ENCODE measurements around the gene MXRA7.
"Not testable (repeated sequence)": the region's sequence is repeated elsewhere in the genome, so short reads cannot be mapped to it uniquely, and the experiment has no call there.

Gene MXRA7

DNA sequence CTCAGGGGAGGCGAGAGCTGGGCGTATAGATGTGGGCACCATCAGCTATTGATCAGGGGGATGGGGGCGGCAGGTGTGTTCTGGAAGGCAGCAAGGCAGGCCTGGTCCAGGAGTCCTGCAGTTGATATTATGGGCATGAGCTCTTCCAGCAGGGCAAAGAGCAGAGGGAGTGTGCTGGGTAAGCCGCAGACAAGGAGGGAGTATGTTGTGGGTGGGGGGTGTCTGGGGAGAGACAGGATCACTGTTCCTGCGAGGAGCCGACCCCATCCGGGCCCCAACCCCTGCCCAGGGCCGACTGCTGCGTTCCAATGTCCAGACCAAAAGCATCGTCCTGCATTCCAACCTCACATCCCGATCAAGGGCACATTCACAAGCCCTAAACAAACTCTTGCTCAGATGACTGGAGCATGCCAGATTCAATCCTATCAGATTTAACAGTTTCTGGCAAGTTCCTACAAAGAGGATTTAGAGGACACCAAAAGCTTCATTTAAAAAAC, 9.2 kb downstream of the MXRA7 start:
- TF ChIP-seq, protein P1, sequence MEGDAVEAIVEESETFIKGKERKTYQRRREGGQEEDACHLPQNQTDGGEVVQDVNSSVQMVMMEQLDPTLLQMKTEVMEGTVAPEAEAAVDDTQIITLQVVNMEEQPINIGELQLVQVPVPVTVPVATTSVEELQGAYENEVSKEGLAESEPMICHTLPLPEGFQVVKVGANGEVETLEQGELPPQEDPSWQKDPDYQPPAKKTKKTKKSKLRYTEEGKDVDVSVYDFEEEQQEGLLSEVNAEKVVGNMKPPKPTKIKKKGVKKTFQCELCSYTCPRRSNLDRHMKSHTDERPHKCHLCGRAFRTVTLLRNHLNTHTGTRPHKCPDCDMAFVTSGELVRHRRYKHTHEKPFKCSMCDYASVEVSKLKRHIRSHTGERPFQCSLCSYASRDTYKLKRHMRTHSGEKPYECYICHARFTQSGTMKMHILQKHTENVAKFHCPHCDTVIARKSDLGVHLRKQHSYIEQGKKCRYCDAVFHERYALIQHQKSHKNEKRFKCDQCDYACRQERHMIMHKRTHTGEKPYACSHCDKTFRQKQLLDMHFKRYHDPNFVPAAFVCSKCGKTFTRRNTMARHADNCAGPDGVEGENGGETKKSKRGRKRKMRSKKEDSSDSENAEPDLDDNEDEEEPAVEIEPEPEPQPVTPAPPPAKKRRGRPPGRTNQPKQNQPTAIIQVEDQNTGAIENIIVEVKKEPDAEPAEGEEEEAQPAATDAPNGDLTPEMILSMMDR (IDR thresholded peaks at IDR 0.05; ENCODE audit: low read depth, low read length), result no peak
- peak overlapping the region; percentile 18; the same call in 1 of the 2 replicates for H3K4me3 ChIP-seq (ENCODE audit: low read depth, low read length)

DNA sequence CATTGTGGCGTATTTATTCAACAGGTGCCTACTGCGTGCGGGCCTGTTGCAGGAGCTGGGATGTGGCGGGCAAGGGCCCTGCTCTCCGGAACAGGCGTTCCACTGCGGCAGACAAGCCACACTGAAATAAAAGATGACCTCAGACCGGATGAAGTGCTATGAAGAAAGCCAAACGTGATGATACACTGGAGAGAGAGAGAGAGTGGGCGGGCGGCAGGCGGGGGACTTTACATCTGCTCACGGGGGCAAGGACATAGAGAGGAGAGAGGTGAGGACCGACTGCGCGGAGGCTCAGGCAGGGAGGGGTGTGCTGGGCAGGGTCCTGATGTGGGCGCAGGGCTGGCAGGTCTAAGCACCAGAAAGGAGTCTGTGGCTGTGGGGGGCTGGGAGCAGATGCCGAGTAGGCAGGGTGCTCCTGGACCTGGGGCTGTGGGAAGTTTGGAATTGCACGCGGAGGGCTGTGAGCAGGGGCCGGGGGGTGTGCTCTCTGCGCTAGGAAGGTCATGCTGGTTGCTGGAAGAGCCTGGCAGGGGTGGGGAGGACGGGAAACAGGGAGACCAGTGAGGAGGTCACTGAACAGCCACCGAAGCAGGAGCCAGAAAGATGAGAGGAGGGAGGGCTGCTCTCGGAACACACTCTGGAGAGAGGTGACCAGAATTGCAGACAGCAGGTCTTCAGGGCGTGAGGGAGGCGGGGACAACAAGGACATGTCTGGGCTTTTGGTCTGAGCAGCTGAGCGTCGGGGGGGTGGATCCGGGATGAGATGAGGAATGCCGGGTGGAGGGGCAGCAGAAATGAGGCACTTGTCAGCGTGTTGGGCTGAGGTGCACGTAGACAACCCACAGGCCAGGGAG, 9.9 kb downstream of the MXRA7 start:
- peak overlapping the region; percentile 38 for H3K4me3 ChIP-seq (ENCODE audit: low read depth, low read length)
- TF ChIP-seq, protein P1 (IDR thresholded peaks at IDR 0.05; ENCODE audit: low read depth, low read length), result no peak

GRCh38 chr17:76700270-76700616, 10.5 kb downstream of the MXRA7 start:
- peak overlapping the region; percentile 3; the same call in 1 of the 2 replicates for H3K4me3 ChIP-seq (ENCODE audit: low read depth, low read length)
- TF ChIP-seq, protein P1 (IDR thresholded peaks at IDR 0.05; ENCODE audit: low read depth, low read length), result no peak

- not testable (repeated sequence) for H3K4me3 ChIP-seq (ENCODE audit: low read depth, low read length)
Measured at GRCh38 chr17:76698466-76698977, 12.2 kb downstream of the MXRA7 start.

- no peak overlapping the region for H3K4me3 ChIP-seq (ENCODE audit: low read depth, low read length)
- TF ChIP-seq, protein P1 (IDR thresholded peaks at IDR 0.05; ENCODE audit: low read depth, low read length), result no peak
Measured at GRCh38 chr17:76697702-76698465, 12.9 kb downstream of the MXRA7 start.

DNA sequence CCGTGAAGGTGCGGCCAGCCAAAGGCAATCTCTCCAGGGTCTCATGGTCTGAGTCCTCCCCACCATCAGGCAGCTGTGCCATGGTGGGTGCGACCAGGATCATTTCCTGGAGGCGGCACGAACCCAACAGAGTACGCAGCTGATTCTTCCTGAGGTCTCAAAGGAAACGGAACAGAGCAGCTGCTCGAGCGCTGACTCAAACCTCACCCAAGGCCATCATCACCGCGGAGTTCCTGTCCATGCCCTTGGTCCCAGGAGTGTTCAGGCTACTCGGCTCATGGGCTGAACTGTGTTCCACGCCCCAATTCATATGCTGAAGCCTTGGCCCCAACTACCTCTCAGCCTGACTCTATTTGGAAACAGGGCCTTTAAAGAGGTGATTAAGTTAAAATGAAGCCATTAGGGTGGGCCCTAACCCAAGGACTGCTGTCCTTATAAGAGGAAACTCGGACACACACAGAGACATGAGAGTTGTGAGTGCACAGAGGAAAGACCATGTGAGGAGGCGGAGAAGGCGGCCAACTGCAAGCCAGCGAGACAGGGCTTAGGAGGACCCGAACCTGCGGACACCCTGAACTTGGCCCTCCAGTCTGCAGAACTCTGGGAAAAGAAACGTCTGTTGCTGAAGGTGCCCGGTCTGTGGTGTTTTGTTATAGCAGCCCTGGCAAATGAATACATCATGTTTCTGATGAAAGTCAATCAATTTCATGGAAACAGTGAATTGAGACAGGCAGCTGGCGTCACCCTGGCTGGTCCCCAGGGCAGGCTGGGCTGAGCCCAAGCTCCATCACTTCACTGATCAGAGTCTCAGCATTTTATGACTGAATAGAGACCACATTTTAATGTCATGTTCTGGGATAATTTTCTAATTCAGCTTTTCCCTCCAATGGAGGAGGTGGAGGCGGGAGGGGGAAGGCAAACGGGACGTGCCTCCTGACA, 13.7 kb downstream of the MXRA7 start:
- no peak overlapping the region for H3K4me3 ChIP-seq (ENCODE audit: low read depth, low read length)
- TF ChIP-seq, protein P1 (IDR thresholded peaks at IDR 0.05; ENCODE audit: low read depth, low read length), result no peak
